GM19099 (cell line): ENCODE measurements around the gene SCAMP4.

ENCODE experiments used
- POLR2A ChIP-seq: IDR thresholded peaks from 3 replicates; pipeline ENCODE4 v1.6.1; 2011; ENCODE audit warnings: low read depth; ENCODE audit not compliant: insufficient read length; ENCODE audit errors: extremely low read depth

SCAMP4 gene

DNA sequence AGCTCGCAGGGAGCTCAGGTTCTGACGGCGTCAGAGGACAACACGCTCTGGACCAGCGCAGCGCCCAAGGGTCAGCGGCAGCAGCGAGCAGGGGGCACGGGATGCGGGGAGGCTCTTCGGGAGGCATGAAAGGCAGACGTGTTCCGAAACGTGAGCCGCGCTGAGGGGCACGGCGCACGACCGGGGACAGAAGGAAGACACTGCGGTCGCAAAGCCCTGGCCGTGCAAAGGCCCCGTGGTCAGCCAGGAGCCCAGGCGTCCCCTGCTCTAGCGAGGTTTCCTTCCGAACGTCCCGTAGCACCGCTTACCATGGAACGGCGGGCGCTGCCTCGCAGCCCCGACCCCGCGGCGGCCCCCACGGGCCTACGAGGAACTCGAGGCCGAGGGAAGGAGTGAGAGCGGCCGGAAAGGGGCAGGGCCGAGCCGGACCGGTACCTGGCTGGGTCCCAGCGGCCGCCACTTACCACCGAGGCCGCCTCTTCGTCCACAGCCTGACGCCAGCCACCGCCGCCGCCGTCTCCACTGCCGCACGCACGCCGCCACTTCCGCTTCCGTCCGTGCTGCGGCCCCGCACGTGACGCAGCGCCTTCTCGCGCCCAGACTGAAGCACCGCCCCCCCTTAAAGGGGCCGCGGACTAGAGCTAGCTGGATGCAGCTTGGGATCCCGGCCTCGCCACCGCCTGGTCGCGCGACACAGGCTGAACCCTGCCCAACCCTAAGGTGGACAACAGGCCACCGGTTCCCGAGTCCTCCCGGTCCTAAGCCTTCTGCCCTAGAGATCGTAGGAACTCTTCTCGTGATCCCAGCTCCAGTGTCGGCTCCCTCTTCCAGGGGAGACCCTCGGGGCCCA is 29.3 kb upstream of the SCAMP4 start:
- TF ChIP-seq POLR2A: peak; percentile 92

DNA sequence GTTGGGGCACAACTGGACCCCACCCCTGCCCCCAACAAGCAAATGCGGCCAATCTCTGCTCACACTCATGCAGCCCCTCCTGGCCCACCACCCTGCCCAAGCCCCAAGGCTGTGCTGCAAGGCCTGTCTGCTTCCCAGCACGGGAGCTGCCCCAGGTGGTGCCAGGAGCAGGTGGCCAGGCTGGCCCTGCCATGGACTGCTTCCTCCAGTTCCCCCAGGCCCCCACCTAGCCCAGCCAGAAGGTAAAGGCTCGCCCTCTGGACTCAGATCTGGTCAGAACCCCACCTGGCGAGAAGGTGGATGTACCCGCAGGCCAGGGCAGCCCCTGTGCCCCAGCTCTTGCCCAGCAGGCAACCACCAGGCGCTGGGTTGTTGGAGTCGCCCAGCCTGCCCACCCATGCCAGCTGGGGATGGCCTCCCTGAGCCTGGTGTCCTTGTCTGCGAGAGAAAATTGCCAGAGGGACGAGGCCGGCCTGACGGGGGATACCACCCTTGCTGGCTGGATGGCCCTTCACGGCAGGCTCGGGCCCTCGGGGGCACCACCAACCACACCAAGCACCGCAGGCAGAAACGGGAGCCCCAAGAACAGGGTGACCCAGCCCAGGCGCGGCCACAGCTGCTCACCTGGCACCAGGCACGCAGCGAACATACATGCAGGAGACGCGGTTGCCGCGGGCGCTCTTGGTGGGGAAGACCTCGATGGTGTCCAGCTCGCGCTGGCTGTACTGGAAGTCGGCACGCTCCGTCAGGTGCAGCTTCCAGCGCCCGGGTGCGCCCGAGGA is 24.4 kb upstream of the SCAMP4 start:
- TF ChIP-seq POLR2A: no peak

DNA sequence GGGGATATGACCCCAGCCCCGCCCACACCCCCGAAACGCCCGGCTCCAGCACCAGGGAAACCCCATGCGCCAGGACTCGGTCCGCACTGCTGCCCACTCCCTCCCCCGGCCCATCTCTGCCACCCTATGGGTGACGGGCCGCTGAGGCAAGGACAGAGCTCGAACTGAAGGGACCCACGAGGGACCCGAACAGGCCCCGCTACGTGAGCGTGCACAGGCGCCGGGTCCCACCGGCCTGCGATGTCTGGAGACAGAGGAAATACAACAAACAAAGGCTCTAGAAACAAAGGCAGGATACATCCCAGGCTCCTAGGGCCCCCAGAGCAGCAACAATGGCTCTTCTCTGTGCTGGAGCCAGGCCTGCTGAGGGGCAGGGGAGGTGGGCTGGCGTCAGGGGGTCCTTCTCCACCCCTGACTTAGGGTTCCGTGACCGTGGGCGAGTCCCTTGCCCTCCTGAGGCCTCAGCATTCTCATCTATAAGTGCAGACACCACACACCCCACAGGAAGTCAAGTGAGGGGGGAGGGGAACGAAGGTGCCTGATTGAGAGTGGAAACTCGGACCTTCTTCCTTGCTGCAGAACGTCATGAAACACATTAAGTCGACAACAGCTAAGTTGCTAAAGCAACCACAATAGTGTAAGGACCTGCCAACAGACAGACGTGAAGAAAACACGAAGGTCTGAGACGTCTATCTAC is 23.0 kb upstream of the SCAMP4 start:
- TF ChIP-seq POLR2A: no peak

DNA sequence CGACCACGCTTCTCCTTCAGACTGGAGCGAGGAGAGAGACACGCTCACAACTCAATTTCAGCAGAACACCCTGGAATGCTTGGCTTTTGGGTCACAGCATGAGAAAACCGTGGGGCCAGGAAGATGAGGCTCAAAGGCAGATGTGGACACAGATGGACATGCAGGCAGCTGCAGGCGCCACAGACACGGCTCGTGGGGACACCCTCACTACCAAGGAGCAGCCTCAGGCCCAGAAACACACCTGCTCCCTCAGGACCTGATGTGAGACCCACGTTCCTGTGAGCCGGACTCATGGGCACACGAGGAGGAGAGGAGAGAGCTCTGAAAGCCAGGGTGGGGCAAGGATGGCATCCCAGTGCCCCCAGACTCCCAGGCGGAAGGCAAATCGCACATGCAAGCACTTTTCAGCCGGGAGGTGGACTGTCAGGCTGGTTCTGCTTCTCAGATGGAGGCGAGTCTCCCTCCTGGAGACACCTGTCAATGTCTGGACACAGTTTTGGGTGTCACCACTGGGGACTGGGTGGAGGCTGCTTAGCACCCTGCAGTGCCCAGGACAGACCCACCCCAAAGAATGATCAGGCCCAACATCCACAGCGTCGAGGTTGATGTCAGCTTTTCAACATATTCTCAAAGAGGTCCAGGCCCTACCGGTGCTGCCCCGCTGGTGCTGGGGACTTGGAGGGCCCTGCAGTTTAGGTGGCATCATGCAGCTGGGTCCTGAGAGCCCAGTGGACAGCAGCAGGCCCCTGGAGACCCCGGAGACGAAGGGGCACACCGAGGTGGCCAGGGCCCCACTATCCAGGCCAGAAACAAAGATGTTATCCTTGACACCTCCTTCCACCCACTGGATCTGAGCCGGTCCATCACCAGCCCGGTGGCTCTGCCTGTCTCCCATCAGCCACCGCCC is 22.2 kb upstream of the SCAMP4 start:
- TF ChIP-seq POLR2A: no peak

DNA sequence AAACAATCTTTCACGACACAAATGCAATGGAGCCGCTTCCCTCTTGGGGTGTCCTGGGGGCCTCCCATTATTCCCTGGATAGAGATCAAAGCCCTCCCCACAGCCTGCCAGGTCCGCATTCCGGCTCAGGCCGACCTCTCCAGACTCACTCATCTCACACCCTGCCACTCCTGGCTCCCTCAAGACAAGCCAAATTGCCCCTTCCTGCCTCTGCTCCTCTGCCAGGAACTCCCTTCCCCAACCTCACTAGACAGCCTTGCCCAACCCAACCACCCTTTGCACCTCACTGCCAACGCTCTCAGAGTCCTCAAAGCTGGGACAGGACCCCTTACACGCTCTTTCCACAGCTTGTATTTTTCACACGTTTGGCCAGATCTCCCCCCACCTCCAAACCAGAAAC is 21.4 kb upstream of the SCAMP4 start:
- TF ChIP-seq POLR2A: no peak

DNA sequence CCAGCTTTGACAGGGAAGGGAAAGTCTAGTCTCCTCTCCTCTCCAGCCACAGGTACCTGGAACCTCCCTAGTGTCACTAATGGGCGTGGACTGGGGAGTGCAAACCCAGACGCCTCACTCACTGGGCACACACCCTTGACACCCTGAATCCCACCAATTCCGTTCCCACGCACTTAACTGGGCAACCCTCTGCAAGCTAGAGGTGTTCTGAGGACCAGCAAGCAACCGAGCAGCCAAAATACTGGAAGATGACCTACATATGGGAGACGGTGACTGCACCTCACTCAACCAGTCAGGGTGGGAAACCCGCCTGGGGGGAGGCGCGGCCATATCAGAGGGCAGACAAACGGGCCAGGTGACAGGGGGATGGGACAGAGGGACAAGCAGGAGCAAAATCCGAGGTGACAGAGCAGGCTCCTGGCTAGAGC is 20.9 kb upstream of the SCAMP4 start:
- no peak for TF ChIP-seq POLR2A

DNA sequence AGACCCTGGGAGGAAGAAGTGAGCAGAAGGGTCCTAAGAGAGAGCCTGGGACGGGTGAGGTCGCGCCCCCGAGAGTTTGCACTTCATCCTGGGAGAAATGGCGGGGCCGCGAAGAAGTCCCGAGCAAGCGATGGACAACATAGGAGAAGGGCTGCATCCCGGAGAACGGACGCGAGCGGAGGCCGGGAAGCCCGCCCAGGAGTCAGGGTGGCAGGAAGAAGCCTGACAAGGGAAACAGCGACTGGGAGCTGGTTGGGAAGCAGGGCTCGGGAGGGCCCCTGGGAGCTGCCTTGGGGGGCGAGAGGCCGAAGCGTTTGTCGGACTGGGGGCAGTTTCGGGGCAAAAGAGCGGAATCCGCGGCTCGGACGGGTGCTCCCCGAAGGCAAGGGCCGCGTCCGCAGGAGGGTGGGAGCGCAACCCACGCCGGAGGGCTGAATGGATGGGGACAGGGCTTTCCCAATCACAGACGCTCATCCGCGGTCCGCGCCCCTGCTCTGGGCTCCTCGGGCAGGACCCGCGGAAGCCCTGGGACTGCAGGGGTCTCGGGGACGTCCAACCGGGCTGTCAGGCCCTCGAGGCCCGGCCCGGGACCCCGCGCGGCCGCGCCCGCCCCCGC is 20.4 kb upstream of the SCAMP4 start:
- TF ChIP-seq POLR2A: no peak

DNA sequence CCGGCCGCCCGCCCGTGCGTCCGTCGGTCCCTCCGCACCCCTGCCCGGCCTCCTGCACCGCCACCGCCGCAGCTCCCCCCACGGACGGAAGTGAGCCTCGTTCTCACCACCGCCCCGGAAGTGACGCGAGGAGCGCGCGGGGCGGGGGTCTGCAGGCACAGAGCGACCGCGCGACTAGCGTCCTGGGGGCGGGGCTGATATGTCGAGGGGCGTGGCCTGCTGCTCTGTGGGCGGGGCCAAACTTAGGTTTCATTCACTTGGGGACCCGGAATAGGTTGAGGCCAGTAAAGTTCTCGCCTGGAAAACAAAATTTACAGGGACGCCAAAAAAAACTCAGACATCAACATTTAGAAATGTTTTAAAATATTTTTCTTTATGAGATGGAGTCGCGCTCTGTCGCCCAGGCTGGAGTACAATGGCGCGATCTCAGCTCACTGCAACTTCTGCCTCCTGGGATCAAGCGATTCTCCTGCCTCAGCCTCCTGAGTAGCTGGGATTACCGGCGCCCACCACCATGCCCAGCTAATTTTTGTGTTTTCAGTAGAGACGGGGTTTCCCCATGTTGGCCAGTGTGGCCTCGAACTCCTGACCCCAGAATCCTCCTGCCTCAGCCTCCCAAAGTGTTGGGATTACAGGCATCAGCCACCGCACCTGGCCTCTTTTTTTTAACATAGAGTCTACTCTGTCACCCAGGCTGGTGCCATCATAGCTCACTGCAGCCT is 19.6 kb upstream of the SCAMP4 start, which contains the start of gene ABHD17A:
Gene ABHD17A, minus strand, starts transcription at position 99 of the 722 bp plus-strand sequence. CDS start 3,930 bp downstream, outside the sequence.
- peak; percentile 58 for TF ChIP-seq POLR2A

DNA sequence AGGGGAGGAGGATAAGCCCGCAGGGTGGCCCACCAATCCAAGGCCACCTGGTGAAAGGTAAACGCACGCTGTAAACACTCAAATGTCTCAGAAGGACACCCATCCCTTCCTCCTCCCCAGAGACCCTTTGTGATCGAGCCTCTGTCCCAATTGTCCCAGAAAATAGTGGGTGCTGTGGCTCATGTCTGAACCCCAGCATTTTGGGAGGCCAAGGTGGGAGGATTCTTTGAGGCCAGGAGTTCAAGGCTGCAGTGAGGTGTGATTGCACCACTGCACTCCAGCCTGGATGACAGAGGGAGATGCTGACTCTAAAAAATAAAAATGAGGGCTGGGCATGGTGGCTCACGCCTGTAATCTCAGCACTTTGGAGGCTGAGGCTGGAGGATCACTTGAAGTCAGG is 16.8 kb upstream of the SCAMP4 start:
- no peak for TF ChIP-seq POLR2A

DNA sequence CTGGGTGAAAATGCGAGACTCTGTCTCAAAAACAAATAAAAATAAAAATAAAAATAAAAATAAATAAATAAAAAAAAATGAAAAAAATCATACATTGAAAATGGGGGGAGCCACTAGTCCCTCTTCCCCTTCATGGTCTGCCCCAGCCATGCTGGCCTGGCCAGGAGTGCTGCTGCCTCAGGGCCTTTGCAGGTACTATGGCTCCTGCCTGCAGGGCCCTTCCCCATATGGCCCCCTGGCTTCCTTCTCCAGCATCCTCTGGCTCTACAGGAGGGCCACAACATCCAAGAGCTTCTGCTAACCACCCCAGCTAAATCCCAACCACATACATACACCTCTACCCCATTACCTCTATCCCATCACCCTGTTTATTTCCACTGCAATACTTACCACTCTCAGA is 15.3 kb upstream of the SCAMP4 start:
- TF ChIP-seq POLR2A: no peak

DNA sequence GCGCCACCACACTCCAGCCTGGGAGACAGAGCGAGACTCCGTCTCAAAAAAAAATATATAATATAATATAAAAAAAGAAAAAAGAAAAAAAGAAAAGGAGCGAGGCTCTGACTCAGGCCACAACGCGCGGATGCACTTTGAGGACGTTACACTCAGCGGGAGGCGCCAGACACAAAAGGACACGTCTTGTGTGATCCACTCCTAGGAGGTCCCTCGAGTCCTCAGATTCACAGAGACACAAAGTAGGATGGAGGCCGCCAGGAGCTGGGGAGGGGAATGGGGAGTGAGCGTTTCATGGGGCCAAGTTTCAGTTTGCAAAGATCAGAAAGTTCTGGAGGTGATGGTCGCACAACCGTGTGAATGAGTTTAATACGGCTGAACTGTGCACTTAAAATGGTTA is 11.4 kb upstream of the SCAMP4 start:
- TF ChIP-seq POLR2A: no peak

DNA sequence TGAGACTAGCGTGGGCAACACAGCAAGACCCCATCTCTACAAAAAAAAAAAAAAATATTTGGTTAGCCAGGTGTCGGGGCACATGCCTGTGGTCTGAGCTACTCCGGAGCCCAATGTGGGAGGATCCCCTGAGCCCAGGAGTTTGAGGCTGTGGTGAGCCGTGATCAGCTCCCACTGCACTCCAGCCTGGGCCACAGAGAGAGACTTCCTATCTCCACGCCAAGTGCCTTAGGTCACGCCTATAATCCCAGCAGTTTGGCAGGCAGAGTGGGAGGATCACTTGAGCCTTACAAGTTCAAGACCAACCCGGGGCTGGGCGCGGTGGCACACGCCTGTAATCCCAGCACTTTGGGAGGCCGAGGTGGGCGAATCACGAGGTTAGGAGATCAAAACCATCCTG is 8.7 kb upstream of the SCAMP4 start:
- TF ChIP-seq POLR2A: no peak

DNA sequence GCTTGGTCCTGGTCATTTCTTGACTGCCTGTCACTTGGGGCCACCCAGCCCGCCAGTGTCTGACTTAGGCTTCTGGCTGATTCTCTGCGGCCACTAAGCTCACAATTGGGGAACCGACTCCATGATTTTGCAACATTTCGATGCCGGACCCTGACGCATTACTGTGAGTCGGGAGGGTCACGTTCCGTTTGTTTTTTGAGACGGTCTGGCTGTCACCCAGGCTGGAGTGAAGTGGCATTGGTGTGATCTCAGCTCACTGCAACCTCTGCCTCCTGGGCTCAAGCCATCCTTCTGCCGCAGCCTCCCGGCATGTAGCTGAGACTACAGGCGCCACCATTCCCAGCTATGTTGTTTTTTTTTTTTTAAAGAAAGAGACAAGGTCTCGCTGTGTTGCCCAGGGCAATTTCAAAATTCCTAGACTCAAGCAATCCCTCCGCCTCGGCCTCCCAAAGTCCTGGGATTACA is 3.2 kb upstream of the SCAMP4 start:
- TF ChIP-seq POLR2A: no peak
